Measurements from ENCODE around the gene SRPX.

The SRPX gene, protein sequence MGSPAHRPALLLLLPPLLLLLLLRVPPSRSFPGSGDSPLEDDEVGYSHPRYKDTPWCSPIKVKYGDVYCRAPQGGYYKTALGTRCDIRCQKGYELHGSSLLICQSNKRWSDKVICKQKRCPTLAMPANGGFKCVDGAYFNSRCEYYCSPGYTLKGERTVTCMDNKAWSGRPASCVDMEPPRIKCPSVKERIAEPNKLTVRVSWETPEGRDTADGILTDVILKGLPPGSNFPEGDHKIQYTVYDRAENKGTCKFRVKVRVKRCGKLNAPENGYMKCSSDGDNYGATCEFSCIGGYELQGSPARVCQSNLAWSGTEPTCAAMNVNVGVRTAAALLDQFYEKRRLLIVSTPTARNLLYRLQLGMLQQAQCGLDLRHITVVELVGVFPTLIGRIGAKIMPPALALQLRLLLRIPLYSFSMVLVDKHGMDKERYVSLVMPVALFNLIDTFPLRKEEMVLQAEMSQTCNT

DNA sequence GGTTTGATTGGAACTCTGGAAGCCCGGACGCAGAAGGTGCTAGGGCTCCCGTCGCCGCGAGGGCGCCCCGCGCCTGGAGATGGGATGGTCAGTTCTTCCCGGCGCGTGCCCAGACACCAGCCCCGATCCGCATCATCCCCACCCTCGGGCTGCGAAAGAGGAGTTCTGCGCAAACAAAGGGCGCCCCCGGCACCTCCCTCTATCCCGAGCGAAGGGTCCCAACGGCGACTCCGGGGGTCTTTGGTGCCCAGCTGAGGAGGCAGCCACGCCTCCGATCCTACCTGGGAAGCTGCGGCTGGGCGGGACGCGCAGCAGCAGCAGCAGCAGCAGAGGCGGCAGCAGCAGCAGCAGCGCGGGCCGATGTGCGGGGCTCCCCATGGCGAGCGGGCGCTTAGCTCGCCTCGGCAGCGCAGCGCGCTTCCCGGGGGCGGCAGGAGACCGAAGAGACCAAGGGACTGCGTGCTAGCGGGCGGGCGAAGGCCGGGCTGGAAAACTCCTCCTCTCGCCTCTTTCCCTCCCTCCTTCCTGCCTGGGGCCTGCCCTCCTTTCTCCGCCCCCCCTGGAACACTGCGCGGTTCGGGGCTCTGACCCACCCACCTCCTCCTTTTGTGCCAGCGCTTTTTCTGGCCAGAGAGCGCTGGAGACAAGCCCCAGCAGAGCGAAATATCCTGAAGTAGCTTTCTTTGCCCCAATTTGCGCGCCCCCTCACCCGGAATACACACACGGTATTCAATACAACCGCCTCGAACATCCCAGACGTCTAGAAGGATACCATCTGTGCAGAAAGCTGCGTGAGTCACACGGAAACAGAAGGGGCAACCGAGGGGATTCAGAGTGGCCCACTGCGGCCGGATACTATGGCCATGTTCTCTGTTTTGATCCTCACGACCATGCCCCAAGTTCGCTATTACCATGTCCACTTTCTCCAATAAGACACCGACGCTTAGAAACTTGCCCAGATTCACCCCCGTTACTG is at the start of gene SRPX:
Gene SRPX, minus strand, starts transcription at position 457 of the 976 bp plus-strand sequence. Its CDS starts 79 bp downstream, at position 378.
- DNase-seq (ENCODE audit: low read depth), result no peak

DNA sequence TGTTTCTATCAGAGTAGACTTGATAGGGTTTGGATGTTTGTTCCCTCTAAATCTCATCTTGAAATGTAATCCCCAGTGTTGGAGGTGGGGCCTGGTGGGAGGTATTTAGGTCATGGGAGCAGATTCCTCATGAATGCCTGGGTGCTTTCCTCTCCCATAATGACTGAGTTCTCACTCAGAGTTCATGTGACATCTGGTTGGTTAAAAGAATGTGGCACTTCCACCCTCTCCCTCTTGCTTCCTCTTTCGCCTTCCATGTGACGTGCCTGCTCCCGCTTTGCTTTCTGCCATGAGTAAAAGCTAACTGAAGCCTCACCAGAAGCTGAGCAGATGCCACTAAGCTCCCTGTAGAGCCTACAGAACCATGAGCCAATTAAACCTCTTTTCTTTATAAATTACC is 47.3 kb upstream of the SRPX start:
- H3K4me3 ChIP-seq (ENCODE audit: low read depth, low read length), result no peak overlapping the region
- no peak for DNase-seq (ENCODE audit: low read depth)

More for the DNA sequence above, at the start of gene SRPX:
- H3K4me3 ChIP-seq (ENCODE audit: low read depth, low read length), result peak within 1 kb of the TSS; percentile 70

DNA sequence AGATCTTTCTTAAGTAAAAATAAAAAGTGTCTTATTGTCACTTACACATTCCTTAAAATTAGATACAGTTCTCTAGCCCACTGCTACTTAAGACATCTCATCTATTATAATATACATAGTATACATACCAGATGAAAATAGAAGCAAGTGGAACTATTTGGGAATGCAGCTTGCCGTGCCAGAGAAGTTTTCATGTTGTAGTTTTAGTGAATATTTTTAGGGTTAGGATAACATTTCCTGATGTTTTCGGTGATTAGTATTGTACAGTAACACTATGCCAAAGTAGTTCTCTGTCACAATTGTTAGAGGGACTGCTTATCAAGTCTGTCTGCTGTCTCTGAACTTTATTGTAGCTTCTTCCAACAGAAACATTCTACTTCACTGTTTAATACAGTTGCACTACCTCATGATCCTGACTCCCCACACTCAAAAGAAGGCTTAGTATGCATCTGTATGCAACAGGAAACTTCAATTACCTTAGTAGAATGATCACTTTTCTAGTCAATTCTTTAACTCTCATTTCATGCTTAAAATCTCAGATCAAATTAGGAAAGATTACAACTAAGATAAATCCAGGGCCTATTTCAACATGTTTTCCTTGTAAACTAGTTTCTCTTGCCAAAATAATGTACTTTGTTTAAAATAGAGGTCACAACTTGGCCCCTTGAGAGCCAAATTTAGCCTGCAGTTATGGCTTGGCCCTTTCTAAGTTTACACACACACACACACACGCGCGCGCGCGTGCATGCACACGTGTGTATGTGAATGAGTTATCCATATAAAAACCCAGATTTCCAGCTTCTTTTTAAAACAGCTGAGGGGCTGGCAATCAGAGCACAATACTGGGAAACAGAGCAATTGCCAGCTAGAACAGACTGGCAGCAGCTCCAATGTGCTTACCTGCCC is 42.3 kb upstream of the SRPX start:
- H3K4me3 ChIP-seq (ENCODE audit: low read depth, low read length), result no peak overlapping the region
- DNase-seq (ENCODE audit: low read depth), result peak; percentile 63

DNA sequence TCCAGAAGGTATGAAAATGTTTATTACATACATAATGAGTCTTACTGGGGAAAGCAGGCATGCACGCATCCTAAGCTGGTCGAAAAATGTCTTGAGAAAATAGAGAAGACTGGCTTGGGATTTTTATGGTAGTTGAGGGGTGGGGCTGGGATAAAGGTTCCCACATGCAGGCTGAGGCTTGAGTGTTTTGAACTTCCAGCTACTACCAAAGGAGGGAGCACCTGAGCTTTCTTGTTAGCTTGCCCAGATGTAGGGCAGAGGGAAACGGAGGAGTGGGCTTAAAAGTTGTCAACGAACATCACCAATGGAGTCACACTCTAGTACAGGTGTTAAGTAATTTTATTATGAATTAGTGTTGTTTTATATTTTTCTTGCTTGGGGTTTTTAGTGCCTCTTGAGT is 39.6 kb upstream of the SRPX start:
- no peak overlapping the region for H3K4me3 ChIP-seq (ENCODE audit: low read depth, low read length)
- no peak for DNase-seq (ENCODE audit: low read depth)

DNA sequence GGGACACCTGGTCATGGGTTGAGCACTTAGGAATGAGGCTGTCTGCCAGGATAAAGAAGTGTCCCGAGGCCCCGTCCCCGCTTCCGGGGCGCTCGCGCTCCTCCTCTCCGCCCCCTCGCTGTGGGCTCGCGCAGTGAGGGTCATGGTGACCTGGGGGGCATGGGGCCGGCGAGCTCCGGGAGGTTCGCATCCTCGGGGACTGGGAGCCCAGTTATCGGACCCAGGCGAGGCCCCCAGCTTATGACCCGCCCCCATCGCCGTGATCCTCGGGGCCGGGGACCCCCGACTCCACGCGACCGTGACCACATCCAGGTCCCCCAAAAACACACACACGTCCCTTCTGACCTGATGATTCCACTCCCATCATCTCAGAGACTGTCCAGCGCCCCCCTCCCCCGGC is 35.3 kb upstream of the SRPX start:
- DNase-seq (ENCODE audit: low read depth), result no peak

DNA sequence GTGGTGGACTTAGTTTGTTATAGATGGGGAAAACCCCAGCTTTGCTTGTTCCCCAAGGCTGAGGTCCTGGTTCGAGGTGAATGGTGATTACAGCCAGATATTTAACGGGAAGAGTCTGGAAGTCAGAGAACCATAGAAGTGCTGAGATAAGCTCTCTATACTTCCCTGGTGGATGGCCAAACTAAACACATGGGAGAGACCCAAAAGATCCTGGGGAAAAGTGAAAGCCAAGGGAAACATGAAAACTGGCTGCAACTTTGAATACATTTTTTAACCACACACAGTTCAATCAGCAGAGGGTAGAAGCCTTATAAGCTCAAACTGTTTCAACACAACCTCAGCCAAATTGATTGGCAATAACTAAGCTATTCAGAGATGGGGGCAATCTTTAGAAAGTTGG is 29.3 kb upstream of the SRPX start:
- DNase-seq (ENCODE audit: low read depth), result peak; percentile 45

More for the DNA sequence above, 35.3 kb upstream of the SRPX start:
- H3K4me3 ChIP-seq (ENCODE audit: low read depth, low read length), result no peak overlapping the region

DNA sequence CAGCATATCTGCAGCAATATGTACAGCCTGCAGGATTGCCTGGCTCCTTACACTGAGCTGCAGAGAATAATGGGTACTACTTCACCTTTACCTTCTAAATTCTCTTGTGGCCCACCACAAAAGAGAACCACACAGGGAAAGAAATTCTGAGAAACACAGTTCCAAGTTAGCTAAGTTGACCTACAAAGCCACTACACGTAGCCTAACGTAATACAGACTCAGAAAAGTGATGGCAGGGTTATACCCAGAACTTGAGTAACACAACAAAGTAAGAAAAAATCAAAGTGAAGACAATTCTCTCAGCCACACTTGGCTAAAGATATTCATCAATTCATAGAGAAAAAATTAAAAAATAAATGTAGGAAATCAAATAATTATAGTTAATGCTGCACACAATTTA is 26.4 kb upstream of the SRPX start:
- no peak overlapping the region for H3K4me3 ChIP-seq (ENCODE audit: low read depth, low read length)
- DNase-seq (ENCODE audit: low read depth), result no peak

More for the DNA sequence above, 29.3 kb upstream of the SRPX start:
- no peak overlapping the region for H3K4me3 ChIP-seq (ENCODE audit: low read depth, low read length)

DNA sequence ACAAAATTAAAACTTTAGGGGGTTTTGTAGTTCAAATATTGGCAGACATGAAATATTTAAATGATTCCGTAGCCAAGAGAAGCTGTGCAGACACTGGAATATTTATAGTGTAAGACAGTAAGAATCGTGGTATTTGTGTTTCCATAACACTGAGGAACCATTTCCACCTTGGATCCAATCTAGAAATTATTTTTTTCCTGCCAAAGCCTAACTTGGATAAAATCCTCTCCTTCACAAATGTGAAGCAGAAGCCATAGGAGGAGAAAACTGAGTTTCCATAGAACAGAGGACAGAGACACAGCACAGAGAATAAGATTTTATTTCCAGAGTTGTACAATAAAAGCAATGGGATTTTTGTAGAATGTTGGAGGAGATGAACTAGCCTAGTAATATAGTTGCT is 19.9 kb upstream of the SRPX start:
- no peak for DNase-seq (ENCODE audit: low read depth)
- H3K4me3 ChIP-seq (ENCODE audit: low read depth, low read length), result no peak overlapping the region

DNA sequence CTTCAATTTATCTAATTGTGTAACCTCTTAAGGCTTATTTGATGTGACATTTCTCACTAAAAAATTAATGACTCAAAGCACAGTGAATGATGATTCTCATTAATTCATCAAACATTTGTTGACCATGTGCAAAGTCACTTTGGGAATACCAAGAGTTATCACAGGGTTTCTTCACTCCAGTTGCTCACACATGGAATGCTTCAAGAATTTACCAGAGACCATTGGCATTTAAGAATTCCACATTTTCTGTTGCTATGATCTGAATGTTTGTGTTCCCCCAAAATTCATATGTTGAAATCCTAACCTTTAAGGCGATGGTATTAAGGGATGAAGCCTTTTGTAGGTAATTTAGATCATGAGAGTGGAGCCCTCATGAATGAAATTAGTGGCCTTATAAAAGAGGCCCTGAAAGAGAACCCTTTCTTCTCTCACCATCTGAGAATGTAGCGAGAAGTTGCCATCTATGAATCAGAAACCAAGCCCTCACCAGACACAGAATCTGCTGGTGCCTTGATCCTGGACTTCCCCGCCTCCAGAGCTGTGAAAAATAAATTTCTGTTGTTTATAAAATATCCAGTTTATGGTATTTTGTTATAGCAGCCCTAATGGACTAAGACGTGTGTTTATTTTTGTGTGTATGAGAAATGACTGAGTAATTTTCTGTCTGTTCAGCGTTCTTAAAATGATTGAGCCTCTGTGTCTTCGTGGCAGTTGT is 16.4 kb upstream of the SRPX start:
- no peak for DNase-seq (ENCODE audit: low read depth)
- H3K4me3 ChIP-seq (ENCODE audit: low read depth, low read length), result no peak overlapping the region

DNA sequence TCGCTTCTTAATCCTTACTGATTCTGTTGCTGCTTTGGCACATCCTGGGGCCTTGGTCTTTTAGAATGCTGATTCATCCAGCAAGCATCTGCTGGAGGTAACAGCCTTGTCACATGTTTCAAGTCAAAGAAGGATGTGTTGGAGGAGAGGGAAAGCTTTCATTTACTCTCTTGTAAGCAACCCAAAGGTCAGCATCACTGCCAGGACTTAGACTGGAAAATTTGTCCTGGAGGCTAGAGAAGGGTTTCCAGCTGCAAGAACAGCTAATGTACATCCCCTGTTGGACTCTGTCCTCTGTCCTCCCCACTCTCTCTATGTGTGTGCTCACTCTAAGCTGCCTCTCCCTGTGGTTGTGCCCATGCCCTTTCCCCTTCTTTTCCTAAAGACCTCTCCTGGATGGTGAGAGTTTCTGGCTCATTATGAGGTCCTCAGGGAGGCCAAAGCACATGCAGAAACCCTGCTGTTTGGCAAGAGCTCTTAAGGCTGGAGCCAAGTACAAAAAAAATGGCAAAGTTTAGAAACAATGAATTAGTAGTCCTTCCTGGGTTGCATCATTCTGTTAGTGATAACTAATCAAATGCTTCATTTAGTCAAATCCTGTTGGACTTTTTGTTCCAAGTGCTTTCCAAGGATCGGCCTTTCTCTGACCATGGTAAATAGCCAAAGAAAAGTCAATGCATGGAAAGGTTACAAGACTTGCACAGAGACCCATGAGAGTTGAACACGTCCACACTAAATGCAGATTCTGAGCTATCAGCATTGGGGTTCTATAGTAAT is 13.4 kb upstream of the SRPX start:
- DNase-seq (ENCODE audit: low read depth), result peak; percentile 91
- no peak overlapping the region for H3K4me3 ChIP-seq (ENCODE audit: low read depth, low read length)

DNA sequence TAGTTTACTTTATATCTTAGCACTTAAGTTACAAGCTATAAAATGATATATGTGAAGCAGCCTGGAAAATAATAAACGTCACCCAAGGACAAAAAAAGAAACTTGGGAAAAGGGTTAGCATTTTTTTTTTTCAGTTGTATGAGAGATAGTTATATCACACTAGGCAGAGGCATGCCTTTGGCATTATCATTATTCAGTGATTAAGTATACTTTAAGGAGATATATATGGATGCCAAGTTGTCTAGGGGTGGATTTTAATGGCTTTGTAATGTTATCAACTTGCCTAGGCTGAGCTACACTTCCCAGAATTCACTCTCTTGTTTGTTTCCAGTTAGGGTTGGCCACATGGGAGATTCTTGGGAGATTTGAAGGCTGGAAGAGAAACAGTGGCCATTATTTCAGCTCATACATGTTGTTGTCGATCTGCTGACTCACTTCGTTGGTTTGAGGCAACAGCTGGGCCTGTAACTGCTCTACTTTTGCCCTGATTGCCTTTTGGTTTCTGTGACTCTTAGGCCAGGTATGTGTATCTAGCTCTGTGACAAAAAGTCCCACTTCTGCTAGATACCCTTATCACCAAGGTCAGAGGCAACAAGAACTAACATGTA is 11.5 kb upstream of the SRPX start:
- peak; percentile 58 for DNase-seq (ENCODE audit: low read depth)
- no peak overlapping the region for H3K4me3 ChIP-seq (ENCODE audit: low read depth, low read length)

DNA sequence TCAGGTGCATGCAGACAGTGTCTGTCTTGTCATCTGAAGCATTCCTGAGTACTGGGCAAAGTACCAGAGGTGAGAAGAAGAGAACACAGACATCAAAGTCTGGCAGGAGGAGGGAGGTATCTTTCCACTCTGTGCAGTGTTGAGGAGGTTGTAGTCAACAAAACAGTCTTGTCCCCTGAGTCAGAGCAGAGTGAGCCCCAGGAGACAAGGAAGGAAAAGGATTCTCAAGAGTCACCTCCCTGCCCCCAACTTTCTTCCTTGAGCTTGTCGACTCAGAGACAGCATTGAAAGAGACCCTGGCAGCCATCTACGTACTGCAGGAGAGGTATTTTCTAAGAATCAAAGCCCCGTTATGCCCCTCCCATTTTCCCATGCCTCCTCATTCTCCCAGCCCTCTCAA is 4.4 kb upstream of the SRPX start:
- no peak overlapping the region for H3K4me3 ChIP-seq (ENCODE audit: low read depth, low read length)
- no peak for DNase-seq (ENCODE audit: low read depth)

DNA sequence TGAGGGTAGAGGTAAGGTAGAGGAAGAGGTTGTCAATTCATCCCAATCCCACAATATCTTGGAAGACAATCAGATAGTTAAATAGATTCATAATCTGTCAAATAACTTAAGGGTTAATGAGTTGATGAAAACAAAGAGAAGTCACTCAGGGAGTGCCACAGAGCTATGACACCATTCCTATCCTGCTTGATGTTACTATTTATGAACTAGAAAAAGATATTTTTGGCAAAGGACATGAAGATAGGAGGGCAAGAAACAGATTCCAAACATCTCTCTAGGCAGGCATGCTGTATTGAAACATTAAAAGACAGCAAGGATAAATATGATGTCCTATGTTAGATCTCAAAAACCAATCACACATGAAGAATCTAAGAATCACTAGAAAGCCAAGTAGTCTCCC is 3.5 kb upstream of the SRPX start:
- no peak for DNase-seq (ENCODE audit: low read depth)

DNA sequence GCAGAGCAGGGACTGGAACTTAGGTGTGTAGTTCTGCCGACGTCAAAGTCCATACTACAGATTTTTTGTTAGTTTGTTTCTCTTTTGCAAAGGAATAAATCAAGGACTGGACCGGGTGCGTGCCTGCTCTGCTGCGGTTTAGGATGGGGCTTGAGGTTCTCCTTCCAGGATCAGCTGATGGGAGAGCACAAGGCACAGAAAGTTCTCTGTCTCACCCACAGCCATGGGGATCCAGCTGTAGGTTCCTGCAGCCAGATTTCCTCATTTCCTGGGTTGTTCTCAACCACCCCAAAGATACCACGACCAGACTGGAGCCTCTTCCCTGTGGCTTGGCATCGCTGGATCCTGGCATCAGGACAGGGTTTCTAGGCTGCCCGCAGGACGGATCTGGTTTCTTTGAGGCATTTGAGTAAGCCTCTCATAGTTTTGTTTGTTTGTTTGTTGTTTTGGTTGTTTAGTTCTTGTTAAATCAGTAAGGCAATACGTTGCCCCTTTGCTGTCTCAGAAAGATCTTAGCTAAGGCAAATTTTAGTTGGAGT is 789 bp upstream of the SRPX start:
- peak overlapping the region; percentile 70 for H3K4me3 ChIP-seq (ENCODE audit: low read depth, low read length)
- no peak for DNase-seq (ENCODE audit: low read depth)

More for the DNA sequence above, 3.5 kb upstream of the SRPX start:
- H3K4me3 ChIP-seq (ENCODE audit: low read depth, low read length), result no peak overlapping the region

DNA sequence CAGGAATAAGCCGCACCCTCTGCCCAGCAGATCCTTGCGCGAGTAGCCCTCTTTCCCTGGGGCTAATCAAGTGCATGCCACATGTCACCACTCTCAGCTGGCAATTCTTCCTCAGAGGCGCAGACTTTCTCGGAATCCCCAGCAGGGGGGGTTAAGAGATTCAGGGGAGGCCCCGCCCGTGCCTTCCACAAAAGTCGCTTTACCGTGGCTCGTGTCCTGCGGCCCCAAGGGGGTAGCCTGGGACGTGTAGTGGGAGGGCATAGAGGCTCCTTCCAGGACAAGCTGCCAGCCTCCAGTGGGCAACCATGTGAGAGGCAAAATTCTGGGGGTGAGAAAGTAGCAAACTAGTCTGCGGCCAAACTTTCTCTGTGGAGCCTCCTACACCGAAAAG is 652 bp downstream of the SRPX start:
- peak overlapping the region; percentile 70 for H3K4me3 ChIP-seq (ENCODE audit: low read depth, low read length)
- no peak for DNase-seq (ENCODE audit: low read depth)

DNA sequence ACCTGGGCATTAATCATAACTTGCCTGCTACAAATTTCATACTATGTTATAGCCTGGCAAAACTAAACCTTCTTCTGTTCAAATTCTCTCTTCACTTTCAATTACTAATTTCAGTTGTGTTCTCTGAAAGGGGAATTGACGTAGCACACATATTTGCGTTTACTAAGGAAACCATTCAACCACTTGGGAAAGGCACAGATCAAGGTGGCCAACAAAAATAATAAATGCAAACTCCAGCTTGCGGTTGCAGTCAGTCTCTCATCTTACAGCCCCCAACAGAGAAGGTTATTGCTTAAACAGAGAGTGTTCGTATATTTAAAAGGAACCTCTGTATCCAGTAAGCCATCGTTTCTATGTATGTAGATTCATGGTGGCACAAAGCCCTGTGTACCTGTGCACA is 4.0 kb downstream of the SRPX start:
- H3K4me3 ChIP-seq (ENCODE audit: low read depth, low read length), result no peak overlapping the region
- no peak for DNase-seq (ENCODE audit: low read depth)
